WERI-Rb-1 (cell line): Measurements from ENCODE around the gene GPC1.

Experiments
- DNase-seq: peaks from one replicate; pipeline ENCODE4 v3.0.0-alpha.2; 2020
- H3K27ac ChIP-seq: fragments of 250-450 bp; sonication (Bioruptor Pico); 2 replicates; pipeline ENCODE4 v1.5.1; 2020; ENCODE audit warnings: mild to moderate bottlenecking, moderate library complexity
- H3K27me3 ChIP-seq: fragments of 250-450 bp; sonication (Bioruptor Pico); 2 replicates; pipeline ENCODE4 v1.5.1; 2021; ENCODE audit warnings: mild to moderate bottlenecking, low read depth, moderate library complexity; ENCODE audit not compliant: insufficient read depth, severe bottlenecking
- H3K36me3 ChIP-seq: fragments of 250-450 bp; sonication (Bioruptor Pico); 2 replicates; pipeline ENCODE4 v1.5.1; 2020; ENCODE audit warnings: mild to moderate bottlenecking, moderate library complexity
- H3K4me3 ChIP-seq: 2 replicates; pipeline ENCODE4 v1.5.1; 2011; ENCODE audit warnings: low read depth, mild to moderate bottlenecking, control low read depth, low read length
- H3K9me3 ChIP-seq: fragments of 250-450 bp; sonication (Bioruptor Pico); 2 replicates; pipeline ENCODE4 v1.5.1; 2021; ENCODE audit warnings: mild to moderate bottlenecking, moderate library complexity; ENCODE audit not compliant: severe bottlenecking
- CTCF ChIP-seq: IDR thresholded peaks from 2 replicates; pipeline ENCODE4 v1.5.1; 2011; ENCODE audit warnings: low read depth, mild to moderate bottlenecking, control low read depth, inconsistent platforms, low read length

GPC1 gene

GRCh38 chr2:240396623-240397541, 38.6 kb upstream of the GPC1 start:
- peak; percentile 1 for DNase-seq
- Histone ChIP-seq H3K4me3 (no peak overlapping the region), H3K9me3 (no peaks in the 10 kb centered on the region), H3K36me3 (no peaks in the 10 kb centered on the region), H3K27ac (no peak overlapping the region), H3K27me3 (no peaks in the 10 kb centered on the region)
- TF ChIP-seq CTCF = no peak

GRCh38 chr2:240397542-240397916, 37.9 kb upstream of the GPC1 start:
- no peaks in the 10 kb centered on the region for H3K9me3 ChIP-seq

GRCh38 chr2:240397924-240398645, 37.4 kb upstream of the GPC1 start:
- no peaks in the 10 kb centered on the region for H3K27me3 ChIP-seq
- H3K36me3 ChIP-seq = no peaks in the 10 kb centered on the region
- H3K4me3 ChIP-seq = no peak overlapping the region
- no peak overlapping the region for H3K27ac ChIP-seq
- H3K9me3 ChIP-seq = no peaks in the 10 kb centered on the region
- TF ChIP-seq CTCF = no peak
- peak; percentile 3 for DNase-seq

More at GRCh38 chr2:240397542-240397916, 37.9 kb upstream of the GPC1 start:
- H3K4me3 ChIP-seq = no peak overlapping the region
- no peaks in the 10 kb centered on the region for H3K27me3 ChIP-seq
- no peak for TF ChIP-seq CTCF
- DNase-seq = no peak
- no peak overlapping the region for H3K27ac ChIP-seq
- no peaks in the 10 kb centered on the region for H3K36me3 ChIP-seq

- no peak overlapping the region for H3K27ac ChIP-seq
- H3K9me3 ChIP-seq = no peaks in the 10 kb centered on the region
- no peaks in the 10 kb centered on the region for H3K27me3 ChIP-seq
- TF ChIP-seq CTCF = no peak
- H3K4me3 ChIP-seq = no peak overlapping the region
- no peaks in the 10 kb centered on the region for H3K36me3 ChIP-seq
- DNase-seq = peak; percentile 4
Observed at GRCh38 chr2:240398661-240399267, 36.7 kb upstream of the GPC1 start.

- no peaks in the 10 kb centered on the region for H3K27me3 ChIP-seq
- no peaks in the 10 kb centered on the region for H3K9me3 ChIP-seq
- H3K27ac ChIP-seq = no peak overlapping the region
- DNase-seq = peak; percentile 3
- no peak for TF ChIP-seq CTCF
- H3K4me3 ChIP-seq = no peak overlapping the region
- H3K36me3 ChIP-seq = no peaks in the 10 kb centered on the region
Observed at GRCh38 chr2:240399419-240400324, 35.8 kb upstream of the GPC1 start.
